BJ (cell line): ENCODE results near the gene RALY. TPM values are rescaled to one million over a fixed set of nuclear protein-coding genes. Genes with fewer than 3 reads are reported as not detected.

Source experiments
- CTCF ChIA-PET: fragments of 350-600 bp; formaldehyde crosslinking; extraction: SDS; loops from one replicate; lab custom pipeline; 2021; ENCODE audit warnings: antibody characterized with exemption, inconsistent platforms; lab: Yijun Ruan, JAX
- POLR2A ChIA-PET: fragments of 300-600 bp; sonication (Branson Sonifier 250); formaldehyde crosslinking; extraction: SDS; loops from one replicate; lab custom pipeline; 2021; ENCODE audit warnings: antibody characterized with exemption; lab: Charles Lee
- DNase-seq: peaks from one replicate; pipeline ENCODE4 v3.0.0-alpha.2; 2011; ENCODE audit warnings: low read depth
- H3K27me3 ChIP-seq: 2 replicates; pipeline ENCODE4 v1.6.0; 2011; ENCODE audit warnings: low read length; ENCODE audit not compliant: control insufficient read depth, insufficient read depth
- H3K36me3 ChIP-seq: 2 replicates; pipeline ENCODE4 v1.5.1; 2011; ENCODE audit warnings: low read length; ENCODE audit not compliant: control insufficient read depth, insufficient read depth
- H3K4me3 ChIP-seq: 2 replicates; pipeline ENCODE4 v1.5.1; 2011; ENCODE audit warnings: low read depth, mild to moderate bottlenecking, control low read depth, low read length
- CTCF ChIP-seq: IDR thresholded peaks from 2 replicates; pipeline ENCODE4 v1.5.1; 2011; ENCODE audit warnings: low read depth, mild to moderate bottlenecking, control low read depth, inconsistent platforms, low read length, moderate library complexity; ENCODE audit not compliant: insufficient read depth
- polyA plus RNA-seq: library from polyadenylated mRNA; depleted of rRNA; stranded (reverse); fragments of >200 nt; gene quantifications from 2 replicates; pipeline ENCODE4 v1.2.3, GENCODE V29; 2011

The RALY gene
- polyA plus RNA-seq, 1 experiment = 144 TPM

GRCh38 chr20:33985280-33985679, 8.4 kb upstream of the RALY start:
- CTCF ChIA-PET = interaction anchor here (0.7 to 1.6 kb wide), 3 partner anchors 9 to 122 kb away, joined by 3 to 5 read pairs (median 3); no protein-coding TSS in a partner anchor
- no peak for DNase-seq
- Histone ChIP-seq H3K4me3 (no peak overlapping the region), H3K27me3 (0 out of 2 replicates have a peak, but pooled peaks cover 4% of the 10 kb centered on the region), H3K36me3 (no peaks in the 10 kb centered on the region)
- TF ChIP-seq CTCF = no peak
- POLR2A ChIA-PET = no interaction called here

- no peaks in the 10 kb centered on the region for H3K36me3 ChIP-seq
- no peak for DNase-seq
- CTCF ChIA-PET = interaction anchor here (1.6 kb wide), 1 partner anchor 11 kb away, joined by 5 read pairs; no protein-coding TSS in a partner anchor
- no peak for TF ChIP-seq CTCF
- POLR2A ChIA-PET = no interaction called here
- 0 out of 2 replicates have a peak, but pooled peaks cover 2% of the 10 kb centered on the region for H3K27me3 ChIP-seq
- H3K4me3 ChIP-seq = no peak overlapping the region
These were observed 7.9 kb upstream of the RALY start for GRCh38 chr20:33985830-33986229.

- no peak overlapping the region for H3K4me3 ChIP-seq
- no peaks in the 10 kb centered on the region for H3K36me3 ChIP-seq
- TF ChIP-seq CTCF = no peak
- H3K27me3 ChIP-seq = no peaks in the 10 kb centered on the region
- CTCF ChIA-PET = interaction anchor here (1.6 kb wide), 1 partner anchor 12 kb away, joined by 5 read pairs; no protein-coding TSS in a partner anchor
- POLR2A ChIA-PET = no interaction called here
- DNase-seq = no peak
These were observed 7.0 kb upstream of the RALY start for GRCh38 chr20:33986560-33987216.

GRCh38 chr20:33990075-33990474, 3.6 kb upstream of the RALY start:
- ChIA-PET CTCF (interaction anchor here (1.4 to 1.8 kb wide), 2 partner anchors 9 to 18 kb away, joined by 3 read pairs; no protein-coding TSS in a partner anchor), POLR2A (no interaction called here)
- Histone ChIP-seq H3K27me3 (no peaks in the 10 kb centered on the region), H3K4me3 (no peak overlapping the region), H3K36me3 (no peaks in the 10 kb centered on the region)
- TF ChIP-seq CTCF = no peak
- no peak for DNase-seq

GRCh38 chr20:33991502-33991901, 2.2 kb upstream of the RALY start:
- DNase-seq = no peak
- no peak for TF ChIP-seq CTCF
- H3K4me3 ChIP-seq = no peak overlapping the region
- ChIA-PET POLR2A (no interaction called here), CTCF (interaction anchor here (0.8 to 1.0 kb wide), 2 partner anchors 11 to 128 kb away, joined by 4 read pairs; no protein-coding TSS in a partner anchor)
- H3K27me3 ChIP-seq = no peaks in the 10 kb centered on the region
- H3K36me3 ChIP-seq = no peaks in the 10 kb centered on the region
